Subcutaneous adipose tissue (tissue), 4 donors: ENCODE data around the gene PADI2. TPM values are rescaled to one million over a fixed set of nuclear protein-coding genes. Genes with fewer than 3 reads are reported as not detected.

ENCODE experiments used
- CTCF ChIP-seq: fragments of 450-650 bp; IDR thresholded peaks from one replicate; pipeline ENCODE4 v1.5.1; 2016; ENCODE audit warnings: low read depth, mild to moderate bottlenecking, control low read depth, antibody characterized with exemption, moderate library complexity
- total RNA-seq, 4 donors: library from RNA; depleted of rRNA; stranded (reverse); fragments of >200 nt; gene quantifications; one replicate each; pipeline ENCODE4 v1.1.0, GENCODE V29; 2016

Gene PADI2
- total RNA-seq, 4 donors from 2014 or later: 0.19 to 2.9 (median 0.60) TPM

GRCh38 chr1:17028662-17029188 lies 90.5 kb downstream of the PADI2 start:
- TF ChIP-seq CTCF: no peak

GRCh38 chr1:17027900-17028299 lies 91.4 kb downstream of the PADI2 start:
- no peak for TF ChIP-seq CTCF

- no peak for TF ChIP-seq CTCF
Observed at GRCh38 chr1:17027403-17027802, 91.8 kb downstream of the PADI2 start.

- TF ChIP-seq CTCF: no peak
Observed at GRCh38 chr1:17024721-17025120, 94.5 kb downstream of the PADI2 start.

- no peak for TF ChIP-seq CTCF
Observed at GRCh38 chr1:17023573-17023972, 95.7 kb downstream of the PADI2 start.

- no peak for TF ChIP-seq CTCF
Observed at GRCh38 chr1:17023102-17023501, 96.1 kb downstream of the PADI2 start.

GRCh38 chr1:17021896-17022295 lies 97.4 kb downstream of the PADI2 start:
- TF ChIP-seq CTCF: no peak

- no peak for TF ChIP-seq CTCF
Observed at GRCh38 chr1:17020502-17020901, 98.7 kb downstream of the PADI2 start.
